ENCODE data around the gene ARHGAP26.

Gene ARHGAP26

DNA sequence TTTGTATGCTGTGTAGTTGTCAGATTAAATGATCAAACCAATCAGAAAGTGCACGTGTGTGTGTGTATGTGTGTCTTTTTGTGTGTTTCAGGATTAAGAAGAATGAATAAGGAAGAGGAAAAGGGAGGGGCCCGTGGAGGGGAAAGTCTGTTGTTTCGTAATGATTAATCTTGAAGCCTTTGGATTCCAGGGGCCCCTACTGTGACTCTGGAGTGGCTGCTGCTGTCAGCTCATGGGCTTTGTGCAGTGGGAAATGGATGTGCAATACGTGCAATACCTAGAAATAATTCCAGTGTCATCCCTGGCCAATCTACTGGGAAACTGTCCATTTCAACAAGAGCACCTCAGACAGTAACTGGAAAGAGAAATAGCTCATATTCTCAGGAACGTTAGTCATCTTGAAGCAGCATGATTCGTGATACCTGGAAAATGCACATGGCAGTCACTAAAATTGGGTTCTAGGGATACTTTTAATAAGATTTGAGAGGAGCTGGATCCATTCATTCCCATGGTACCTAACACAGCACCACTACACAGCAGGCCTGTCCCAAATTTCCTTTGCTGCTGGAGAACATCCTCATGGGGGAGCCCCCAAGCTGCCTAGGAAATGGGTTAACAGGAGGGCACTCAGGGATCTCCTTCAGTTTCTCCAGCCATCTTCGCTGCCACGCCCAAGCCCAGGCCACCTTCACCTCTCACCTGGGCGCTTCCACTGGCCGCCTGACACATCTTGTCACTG, 447.1 kb downstream of the ARHGAP26 start:
- DNase-seq: no peak

DNA sequence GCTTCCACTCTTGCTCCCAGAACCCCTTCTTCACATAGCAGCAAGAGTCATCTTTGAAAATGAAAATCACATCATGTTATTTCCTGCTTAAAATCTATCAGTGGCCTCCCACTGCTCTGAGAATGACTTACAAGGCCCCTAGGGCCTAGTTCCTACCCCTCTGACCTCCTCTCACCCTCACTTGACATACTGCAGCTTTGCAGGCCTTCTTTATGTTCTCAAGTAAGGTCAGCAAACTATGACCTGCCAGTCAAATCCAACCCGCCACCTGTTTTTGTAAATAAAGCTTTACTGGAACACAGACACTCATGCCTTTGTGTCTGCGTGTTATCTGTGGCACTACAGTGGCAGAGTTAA, 447.6 kb downstream of the ARHGAP26 start:
- no peak for DNase-seq

GRCh38 chr5:143218517-143219170, 448.5 kb downstream of the ARHGAP26 start:
- no peak for DNase-seq

DNA sequence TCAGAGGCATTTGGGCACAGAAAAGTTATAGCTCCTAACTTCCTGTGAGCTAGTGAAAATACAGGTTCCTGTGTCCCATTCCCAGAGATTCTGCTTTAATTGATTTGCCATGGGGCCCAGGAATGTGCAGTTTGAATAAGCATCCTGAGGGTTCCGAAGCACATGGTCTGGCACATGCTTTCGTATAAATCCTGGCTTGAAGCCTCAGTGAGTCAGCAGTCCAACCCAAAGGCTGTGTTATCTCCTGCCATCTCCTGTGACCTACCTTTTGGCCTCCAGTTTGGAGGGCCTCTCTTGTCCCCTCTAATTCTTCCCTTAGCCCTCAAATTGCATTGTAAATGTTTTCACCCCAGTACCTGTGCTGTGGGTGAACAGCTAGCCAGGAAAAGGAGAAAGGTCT, 449.5 kb downstream of the ARHGAP26 start:
- DNase-seq: no peak

DNA sequence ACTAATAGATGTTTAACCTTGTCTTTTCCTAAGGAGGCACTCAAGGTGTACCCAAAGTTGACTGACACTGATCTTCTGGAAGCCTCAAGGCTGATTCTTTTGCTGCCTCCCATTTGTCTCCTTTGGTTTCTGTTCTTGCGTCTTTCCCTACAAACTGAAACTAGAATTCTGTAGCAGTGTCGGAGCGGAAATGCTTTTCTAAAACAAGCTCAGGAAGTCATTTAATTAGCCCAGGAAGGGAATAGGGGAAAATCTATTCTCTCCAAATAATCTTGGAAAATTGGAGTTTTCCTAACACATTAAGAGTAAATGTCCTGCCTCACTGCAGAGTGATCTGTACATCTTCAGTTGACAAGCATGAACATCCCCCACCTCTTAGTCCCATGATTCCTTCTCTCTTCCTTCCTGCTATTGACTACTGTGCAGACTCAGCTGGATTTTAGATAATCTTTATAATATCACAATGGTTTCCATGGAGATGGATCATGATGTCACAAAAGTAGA, 450.6 kb downstream of the ARHGAP26 start:
- no peak for DNase-seq

GRCh38 chr5:143222287-143223231, 452.4 kb downstream of the ARHGAP26 start:
- peak; percentile 68 for DNase-seq

DNA sequence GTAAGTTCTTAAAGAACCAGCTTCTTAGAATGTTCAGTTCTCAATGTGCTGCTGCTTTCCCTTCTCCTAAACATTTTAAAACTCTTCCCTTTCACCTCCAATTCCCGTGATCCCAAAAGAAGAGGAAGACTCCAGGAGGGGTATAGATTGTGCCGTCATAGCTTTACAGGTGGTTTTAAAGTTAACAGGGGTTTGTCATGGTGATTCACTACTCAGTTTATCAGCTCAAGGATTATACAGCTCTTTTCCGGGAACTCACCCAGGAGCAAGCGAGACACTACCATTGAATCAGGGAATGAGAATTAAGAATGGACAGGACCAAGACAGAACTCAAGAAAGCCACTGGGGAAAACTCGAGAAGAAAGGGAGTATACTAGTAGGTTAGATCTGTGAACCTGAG, 454.5 kb downstream of the ARHGAP26 start:
- DNase-seq: no peak

- no peak for DNase-seq
Measured at GRCh38 chr5:143225511-143225910, 455.3 kb downstream of the ARHGAP26 start.

DNA sequence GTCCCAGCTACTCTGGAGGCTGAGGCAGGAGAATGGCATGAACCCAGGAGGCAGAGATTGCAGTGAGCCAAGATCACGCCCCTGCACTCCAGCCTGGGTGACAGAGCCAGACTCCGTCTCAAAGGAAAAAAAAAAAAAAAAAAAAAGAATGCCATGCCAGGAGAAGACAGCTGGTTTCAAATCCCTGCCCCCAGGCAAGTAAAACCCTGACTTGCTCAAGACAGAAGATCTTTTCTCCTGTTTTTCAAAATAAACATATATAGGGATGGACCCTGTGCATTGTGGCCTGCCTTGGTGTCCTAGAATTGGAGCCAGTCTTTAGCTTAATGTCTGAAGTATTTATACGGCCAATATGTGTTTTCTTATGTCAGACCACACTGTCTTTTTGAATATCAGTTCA, 456.2 kb downstream of the ARHGAP26 start:
- no peak for DNase-seq

GRCh38 chr5:143226872-143227271, 456.7 kb downstream of the ARHGAP26 start:
- DNase-seq: no peak

DNA sequence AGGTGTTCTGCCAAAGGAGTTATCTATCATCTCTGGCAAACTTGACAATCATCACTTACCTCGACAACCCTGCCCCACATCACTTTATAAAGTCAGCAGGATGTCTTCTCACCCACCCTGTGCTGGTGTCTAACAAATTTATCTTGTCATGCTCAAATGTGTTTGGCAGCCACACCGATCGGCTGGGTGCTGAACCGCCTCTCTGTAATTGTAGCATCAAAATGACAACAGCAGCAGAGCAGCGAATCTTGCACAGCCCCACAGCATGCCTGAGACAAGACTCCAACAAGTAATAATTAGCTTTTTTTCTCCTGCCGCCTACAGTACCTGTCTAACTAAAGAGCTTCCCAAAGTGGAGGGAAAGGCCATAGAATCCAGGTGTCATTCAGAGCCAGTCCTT, 457.1 kb downstream of the ARHGAP26 start:
- DNase-seq: no peak

DNA sequence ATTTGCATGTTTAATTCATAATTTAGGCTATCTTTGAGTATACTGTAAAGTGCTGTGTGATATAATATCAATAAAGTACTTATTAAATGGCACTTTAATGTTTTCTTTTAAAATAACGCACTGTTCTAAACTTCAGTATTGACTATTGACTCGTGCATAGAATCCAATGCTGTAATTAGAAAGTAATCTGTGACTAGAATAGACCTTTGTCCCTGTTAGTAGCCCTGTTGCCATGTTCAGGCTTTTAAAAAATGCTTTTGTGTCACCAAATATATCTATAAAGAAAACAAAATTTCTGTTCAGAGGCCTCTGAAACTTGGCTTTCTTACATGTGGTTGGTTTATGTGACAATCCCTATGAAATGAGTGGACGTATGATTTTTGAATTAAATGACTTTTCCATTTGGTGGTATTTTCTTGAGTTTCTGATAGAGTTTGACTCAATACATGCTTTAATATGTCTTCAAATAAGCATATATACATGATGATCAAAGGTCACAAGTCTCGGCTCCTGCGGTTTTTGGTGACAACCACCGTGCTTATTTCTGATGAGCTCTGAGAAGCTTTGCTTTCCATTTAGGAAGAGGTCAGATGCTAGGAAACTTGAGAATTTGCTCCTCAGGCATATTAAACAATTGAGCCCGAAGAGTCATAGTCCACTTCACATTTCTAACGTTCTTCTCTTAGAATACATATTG, 458.6 kb downstream of the ARHGAP26 start:
- no peak for DNase-seq

- DNase-seq: peak; percentile 62
Measured at GRCh38 chr5:143229426-143229895, 459.3 kb downstream of the ARHGAP26 start.

- no peak for DNase-seq
Measured at GRCh38 chr5:143229896-143230675, 459.9 kb downstream of the ARHGAP26 start.

DNA sequence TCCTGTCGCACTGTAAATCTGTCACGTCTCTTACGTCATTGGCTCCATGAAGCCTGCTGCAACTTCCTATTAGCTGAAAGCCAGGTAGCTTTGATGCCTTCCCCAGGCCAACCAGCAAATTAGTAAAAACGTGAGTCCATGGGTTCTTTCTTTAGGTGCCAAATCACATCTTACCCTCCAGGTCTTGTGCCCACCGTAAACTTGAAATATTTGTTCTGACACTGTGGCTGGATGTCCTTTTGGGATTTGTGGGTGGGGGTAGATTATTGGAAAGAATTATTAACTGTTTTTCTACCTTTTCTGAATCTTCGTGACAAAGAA, 460.5 kb downstream of the ARHGAP26 start:
- DNase-seq: no peak

GRCh38 chr5:143231416-143231815, 461.2 kb downstream of the ARHGAP26 start:
- DNase-seq: no peak

DNA sequence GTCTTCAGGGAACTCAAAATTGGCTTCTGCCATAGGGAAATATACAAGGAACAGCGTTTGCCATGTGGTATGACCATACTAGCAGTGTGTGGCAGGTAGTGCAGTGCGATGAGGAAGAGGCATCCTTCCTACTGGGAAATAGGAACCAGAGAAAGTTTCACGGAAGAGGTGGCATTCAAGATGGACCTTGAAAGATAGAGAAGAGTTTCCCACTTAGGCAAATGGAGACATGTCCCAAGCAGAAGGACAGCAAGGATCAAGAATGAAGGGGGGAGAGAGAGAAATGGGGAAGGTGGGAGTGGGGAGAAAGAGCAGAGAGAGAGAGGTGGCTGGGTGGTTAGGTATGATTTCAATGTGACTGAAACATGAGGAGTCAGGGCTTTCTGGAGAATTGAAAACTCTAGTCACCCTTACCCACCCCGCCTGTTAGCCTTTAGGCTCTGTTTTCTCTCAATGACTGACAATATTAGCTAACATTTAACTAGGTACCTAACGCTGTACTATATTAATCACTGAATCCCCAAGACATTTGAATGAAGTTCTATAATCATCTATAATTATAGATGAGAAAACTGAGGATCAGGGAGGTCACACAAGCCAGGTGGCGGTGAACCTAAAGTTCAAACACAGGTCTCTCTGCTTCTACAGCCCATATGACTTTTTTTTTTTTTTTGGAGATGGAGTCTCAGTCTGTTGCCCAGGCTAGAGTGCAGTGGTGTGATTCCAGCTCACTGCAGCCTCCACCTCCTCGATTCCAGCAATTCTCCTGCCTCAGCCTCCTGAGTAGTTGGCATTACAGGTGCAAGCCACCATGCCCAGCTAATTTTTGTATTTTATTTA, 462.0 kb downstream of the ARHGAP26 start:
- no peak for DNase-seq

- DNase-seq: no peak
Measured at GRCh38 chr5:143233031-143233430, 462.9 kb downstream of the ARHGAP26 start.

DNA sequence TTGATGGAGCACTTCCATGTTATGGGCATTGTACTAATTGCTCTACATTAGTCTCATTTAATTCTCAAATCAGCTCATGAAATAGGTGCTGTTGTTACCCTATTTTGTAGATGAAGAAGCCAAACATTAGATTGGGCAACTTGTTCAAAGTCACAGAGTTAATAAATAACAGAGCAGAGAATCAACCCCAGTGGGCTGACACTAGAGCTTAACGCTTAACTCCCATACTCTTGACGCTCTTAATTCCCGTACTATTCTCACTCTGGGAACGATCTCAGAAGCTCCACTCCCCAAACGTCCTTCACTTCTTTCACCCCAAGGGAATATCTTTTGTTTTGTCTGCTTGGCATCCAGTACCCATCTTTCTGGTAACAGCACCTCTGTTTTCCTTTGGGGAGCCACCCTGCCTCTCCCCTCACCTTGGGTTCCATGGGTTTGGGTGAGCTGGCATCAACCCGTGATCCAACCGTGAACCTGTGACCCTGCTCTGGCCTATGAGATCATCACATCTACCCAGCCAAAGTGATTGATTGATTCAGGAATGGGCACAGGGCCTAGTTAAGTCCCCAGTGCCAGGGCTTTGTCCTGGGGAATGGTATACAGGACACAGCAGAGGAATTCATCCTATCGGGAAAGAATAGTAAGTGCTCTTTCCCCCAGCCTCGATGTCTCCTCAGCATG, 464.1 kb downstream of the ARHGAP26 start:
- no peak for DNase-seq

DNA sequence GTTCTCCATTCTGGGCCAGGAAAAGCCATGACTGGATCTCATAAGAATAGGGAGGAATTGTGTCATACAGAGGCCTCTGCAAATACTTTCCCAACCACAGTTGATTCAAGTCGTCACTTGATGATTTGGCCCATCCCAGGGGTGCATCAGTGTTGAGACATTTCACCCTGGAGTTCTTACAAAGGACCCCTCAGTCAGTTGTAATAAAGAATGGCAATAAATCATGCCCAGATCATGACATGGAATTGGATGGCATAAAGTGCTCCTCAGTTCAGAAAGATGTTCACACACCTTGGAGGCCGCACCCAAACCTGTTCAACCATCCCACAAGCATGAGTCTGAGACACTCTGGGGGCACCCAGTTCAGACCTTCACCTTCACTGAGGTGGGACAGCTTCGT, 465.2 kb downstream of the ARHGAP26 start:
- peak; percentile 8 for DNase-seq

Data from activated CD8-positive, alpha-beta memory T cell treated with anti-CD3 and anti-CD28 coated beads, Interleukin-2, amount 50 U/mL, for 48 hours (primary cell).